GM20000 (cell line): ENCODE measurements around the gene CCDC141.
A peak's percentile ranks its signal among the peaks of the same experiment; 100 is the strongest.
"Not testable (repeated sequence)": the region's sequence is repeated elsewhere in the genome, so short reads cannot be mapped to it uniquely, and the experiment has no call there.

Experiments used
- DNase-seq: peaks from one replicate; pipeline ENCODE4 v3.0.0; 2012; ENCODE audit warnings: low spot score
- TF ChIP-seq, protein P1 (sequence below): IDR thresholded peaks from 2 replicates; pipeline ENCODE4 v1.5.1; 2012; ENCODE audit warnings: mild to moderate bottlenecking, control low read depth; ENCODE audit errors: extremely low read depth, missing control alignments

Gene CCDC141

DNA sequence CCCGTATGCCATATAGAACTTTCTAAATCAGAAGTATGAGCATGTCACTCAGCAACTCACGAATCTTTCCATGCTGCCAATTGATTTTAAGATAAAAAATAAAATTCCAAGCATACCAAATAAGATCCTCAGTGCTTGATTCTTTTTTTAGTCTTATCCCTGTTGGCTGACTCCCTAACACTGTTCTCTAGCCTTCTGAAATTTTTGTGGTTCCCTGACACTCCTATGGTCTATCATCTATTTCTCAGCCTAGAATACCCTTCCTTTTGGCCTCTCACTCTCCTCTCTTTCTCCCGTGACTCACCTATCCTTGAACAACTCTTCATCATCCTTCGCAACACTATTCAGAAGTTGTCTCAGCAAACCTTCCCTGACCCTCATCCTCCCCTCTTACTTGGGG lies 50.5 kb downstream of the CCDC141 start:
- DNase-seq = no peak

DNA sequence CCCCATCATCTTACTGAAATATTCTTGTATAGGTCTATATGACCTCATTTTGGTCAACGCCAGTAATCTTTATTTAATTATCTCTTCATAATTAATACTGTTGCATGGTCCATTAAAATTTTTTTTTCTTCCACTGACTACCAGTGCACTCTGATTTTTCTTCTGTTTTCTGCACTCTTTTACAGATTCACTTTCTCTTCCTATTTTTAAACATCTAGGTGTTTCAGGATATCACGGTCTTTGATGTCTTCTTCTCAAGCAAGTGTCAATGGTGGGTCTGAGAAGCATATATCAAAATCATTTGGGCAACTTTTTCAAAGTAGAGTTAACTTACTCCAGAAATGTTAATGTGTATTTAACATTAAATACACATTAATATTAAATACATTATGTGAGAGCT lies 51.4 kb downstream of the CCDC141 start:
- TF ChIP-seq, protein P1, sequence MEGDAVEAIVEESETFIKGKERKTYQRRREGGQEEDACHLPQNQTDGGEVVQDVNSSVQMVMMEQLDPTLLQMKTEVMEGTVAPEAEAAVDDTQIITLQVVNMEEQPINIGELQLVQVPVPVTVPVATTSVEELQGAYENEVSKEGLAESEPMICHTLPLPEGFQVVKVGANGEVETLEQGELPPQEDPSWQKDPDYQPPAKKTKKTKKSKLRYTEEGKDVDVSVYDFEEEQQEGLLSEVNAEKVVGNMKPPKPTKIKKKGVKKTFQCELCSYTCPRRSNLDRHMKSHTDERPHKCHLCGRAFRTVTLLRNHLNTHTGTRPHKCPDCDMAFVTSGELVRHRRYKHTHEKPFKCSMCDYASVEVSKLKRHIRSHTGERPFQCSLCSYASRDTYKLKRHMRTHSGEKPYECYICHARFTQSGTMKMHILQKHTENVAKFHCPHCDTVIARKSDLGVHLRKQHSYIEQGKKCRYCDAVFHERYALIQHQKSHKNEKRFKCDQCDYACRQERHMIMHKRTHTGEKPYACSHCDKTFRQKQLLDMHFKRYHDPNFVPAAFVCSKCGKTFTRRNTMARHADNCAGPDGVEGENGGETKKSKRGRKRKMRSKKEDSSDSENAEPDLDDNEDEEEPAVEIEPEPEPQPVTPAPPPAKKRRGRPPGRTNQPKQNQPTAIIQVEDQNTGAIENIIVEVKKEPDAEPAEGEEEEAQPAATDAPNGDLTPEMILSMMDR = no peak
- DNase-seq = no peak

More for the DNA sequence above, 50.5 kb downstream of the CCDC141 start:
- TF ChIP-seq, protein P1 = no peak

DNA sequence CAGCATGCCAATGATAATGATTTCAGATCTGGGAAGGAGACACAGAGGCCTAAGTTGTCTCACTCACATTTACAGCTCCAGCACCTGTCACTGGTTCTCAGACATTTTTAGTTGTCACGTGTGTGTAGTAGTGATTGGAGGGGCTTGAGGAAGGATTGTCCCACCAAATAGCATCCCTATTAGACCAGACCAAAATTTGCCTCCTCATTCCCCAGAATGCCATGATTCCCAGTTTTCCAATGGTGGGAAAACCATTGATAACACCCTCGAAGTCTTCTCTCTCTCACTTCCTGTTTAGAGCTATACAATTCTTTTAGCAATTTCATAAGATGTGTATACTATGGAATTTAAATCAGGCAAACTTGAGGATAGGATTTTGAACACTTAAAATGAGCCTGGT lies 52.5 kb downstream of the CCDC141 start:
- TF ChIP-seq, protein P1 = no peak
- no peak for DNase-seq

DNA sequence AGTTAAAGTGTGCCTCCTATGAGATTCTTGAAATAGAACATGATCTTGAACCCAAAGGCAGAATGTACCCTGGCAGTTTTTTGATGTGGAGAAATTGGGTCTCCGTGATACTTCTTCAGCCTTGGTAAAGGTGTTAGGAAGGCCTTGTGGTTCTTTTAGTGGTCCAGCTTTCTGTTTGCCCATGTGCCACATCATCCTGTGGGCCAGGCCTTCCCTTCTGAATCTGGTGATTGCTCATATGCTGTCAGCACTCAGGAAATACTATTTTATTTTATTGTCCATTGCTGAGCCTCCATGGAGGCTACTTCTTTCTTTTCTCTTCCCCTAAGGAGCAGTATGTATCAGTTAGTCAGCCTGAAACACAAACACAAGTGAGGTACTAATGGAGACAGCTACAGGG lies 52.9 kb downstream of the CCDC141 start:
- TF ChIP-seq, protein P1 = no peak
- DNase-seq = no peak

DNA sequence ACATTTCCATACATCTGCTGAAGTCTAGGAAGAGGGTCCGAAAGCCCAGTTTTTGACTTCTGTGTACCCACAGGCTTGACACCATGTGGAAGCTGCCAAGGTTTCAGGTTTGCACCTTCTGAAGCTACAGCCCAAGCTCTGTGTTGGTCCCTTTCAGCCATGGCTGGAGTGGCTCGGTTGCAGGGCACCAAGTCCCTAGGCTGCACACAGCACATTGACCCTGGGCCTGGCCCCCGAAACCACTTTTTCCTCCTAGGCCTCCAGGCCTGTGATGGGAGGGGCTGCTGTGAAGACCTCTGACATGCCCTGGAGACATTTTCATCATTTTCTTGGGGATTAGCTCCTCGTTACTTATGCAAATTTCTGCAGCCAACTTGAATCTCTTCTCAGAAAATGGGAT lies 55.7 kb downstream of the CCDC141 start:
- no peak for DNase-seq
- TF ChIP-seq, protein P1 = no peak

DNA sequence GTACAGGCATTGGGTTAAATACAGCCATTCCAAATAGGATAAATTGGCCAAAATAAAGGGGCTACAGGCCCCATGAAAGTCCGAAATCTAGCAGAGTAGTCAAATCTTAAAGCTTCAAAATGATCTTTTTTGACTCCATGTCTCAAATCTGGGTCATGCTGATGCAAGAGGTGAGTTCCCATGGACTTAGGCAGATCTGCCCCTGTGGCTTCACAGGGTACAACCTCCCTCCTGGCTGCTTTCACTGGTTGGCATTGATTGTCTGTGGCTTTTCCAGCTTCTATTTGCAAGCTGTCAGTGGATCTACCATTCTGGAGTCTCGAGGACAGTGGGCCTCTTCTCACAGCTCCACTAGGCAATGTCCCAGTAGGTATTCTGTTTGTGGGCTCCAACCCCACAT lies 56.1 kb downstream of the CCDC141 start:
- no peak for DNase-seq
- TF ChIP-seq, protein P1 = no peak

DNA sequence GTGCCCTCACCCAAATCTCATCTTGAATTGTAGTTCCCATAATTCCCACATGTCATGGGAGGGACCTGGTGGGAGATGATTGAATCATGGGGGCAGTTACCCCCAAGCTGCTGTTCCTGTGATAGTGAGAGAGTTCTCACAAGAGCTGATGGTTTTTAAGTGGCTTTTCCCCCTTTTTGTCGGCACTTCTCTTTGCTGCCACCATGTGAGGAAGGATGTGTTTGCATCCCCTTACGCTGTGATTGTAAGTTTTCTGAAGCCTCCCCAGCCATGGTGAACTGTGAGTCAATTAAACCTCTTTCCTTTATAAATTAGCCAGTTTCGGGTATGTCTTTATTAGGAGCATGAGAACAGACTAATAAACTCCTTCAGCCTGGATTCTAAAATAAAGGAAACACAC lies 57.2 kb downstream of the CCDC141 start:
- DNase-seq = not testable (repeated sequence)

DNA sequence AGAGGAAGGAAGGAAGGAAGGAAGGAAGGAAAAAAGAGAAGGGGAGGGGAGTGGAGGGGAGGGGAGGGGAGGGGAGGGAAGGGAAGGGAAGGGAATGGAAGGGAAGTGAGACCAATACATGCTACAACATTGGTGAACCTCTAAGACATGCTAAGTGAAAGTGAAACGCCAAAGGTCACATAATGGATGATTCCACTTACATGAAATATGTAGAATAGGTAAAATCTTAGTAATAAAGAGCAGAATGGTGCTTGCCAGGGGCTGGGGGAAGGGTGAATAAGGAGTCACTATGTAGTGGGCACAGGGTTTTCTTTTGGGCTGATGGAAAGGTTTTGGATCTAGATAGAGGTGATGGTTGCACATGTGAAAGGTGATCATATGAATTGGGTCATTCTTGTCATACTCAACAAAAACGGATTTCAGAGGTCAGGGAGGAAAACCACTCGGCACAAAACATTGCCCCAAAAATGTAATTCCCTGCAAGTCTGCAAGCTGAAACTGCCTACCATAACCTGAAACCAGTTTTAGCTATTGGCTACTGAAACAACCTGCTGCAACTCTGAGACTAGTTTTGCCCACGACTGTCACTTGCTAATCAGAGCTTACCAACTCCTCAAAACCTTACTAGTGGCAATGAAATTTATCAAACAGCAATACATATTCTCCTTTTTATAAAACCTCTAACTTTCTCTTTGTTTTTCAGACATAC lies 59.2 kb downstream of the CCDC141 start:
- TF ChIP-seq, protein P1 = no peak
- peak; percentile 20 for DNase-seq

DNA sequence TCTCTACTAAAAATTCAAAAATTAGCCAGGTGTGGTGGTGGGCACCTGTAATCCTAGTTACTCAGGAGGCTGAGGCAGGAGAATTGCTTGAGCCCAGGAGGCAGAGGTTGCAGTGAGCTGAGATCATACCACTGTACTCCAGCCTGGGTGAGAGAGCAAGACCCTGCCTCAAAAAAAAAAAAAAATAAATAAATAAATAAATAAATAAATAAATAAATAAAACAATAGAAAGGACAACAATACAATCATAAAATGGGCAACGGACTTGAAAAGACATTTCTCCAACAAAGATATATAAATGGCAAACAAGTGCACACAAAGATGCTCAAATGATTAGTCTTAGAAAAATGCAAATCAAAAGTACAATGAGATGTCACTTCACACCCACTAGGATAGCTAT lies 60.5 kb downstream of the CCDC141 start:
- not testable (repeated sequence) for DNase-seq

DNA sequence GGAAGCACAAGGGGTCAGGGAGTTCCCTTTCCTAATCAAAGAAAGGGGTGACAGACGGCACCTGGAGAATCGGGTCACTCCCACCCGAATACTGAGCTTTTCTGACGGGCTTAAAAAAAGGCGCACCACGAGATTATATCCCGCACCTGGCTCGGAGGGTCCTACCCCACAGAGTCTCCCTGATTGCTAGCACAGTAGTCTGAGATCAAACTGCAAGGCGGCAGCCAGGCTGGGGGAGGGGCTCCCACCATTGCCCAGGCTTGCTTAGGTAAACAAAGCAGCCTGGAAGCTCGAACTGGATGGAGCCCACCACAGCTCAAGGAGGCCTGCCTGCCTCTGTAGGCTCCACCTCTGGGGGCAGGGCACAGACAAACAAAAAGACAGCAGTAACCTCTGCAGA lies 67.3 kb downstream of the CCDC141 start:
- not testable (repeated sequence) for DNase-seq
